Right forelimb (tissue), 1 donor: ENCODE data around the gene CADPS2.
"Not testable (repeated sequence)": the region's sequence is repeated elsewhere in the genome, so short reads cannot be mapped to it uniquely, and the experiment has no call there.

Experiments
- DNase-seq: peaks from one replicate; pipeline ENCODE4 v3.0.0-alpha.2; 2018

The CADPS2 gene

DNA sequence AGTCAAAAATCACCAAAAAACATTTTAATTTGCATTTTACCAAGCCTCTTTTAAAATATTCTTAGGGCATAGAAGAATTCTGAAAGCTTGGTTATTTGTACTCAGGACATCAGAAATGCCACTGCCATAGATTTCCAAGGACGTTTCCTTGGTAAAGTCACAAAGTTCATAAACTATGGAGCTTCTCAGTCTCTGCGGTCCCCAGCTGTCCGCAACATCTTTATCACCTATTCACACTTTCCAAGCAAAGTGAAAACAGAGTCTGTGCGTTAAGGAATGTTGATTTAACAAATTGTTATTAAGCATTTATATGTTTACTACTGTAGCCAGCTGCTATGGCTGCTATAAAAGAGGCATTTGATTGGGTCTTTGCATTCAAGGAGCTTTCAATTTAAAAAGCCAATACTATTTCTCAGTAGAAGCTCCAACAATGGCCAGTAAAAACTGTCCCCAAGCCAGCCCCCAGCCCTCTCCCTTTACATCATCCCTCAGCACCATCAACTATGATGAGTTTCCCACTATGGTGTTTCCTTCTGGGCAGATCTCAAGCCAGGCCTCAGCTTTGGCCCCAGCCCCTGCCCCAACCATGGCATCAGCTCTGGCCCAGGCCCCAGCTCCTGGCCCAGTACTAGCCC lies 36.8 kb downstream of the CADPS2 start:
- DNase-seq, result no peak

DNA sequence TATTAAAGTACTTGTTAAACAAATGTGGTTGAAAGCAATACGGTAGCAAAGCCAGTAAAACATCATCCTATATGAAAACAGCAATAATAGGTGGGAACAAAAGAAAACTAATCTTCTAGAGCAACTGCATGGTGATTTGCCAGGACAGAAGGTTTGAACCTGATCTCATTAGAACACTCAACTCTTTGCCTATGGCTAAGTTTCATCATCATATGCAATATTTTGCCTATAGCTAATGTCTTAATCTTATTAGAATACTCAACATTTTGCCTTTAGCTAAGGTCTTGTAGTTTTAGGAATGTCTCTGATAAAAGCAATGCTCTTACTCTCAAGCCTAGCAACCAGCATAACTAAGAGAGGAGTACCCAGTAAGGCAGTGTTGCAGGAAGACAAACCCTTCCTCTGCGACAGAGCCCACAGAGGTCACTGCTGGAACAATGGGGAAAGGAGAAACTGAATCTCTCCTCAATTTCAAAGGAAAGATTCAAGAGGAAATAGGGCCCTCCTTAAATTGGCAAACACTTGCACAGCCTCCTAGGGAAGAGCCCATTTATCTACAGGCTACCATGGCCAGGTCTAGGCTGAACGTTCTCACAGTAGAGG lies 38.3 kb downstream of the CADPS2 start:
- DNase-seq, result no peak

DNA sequence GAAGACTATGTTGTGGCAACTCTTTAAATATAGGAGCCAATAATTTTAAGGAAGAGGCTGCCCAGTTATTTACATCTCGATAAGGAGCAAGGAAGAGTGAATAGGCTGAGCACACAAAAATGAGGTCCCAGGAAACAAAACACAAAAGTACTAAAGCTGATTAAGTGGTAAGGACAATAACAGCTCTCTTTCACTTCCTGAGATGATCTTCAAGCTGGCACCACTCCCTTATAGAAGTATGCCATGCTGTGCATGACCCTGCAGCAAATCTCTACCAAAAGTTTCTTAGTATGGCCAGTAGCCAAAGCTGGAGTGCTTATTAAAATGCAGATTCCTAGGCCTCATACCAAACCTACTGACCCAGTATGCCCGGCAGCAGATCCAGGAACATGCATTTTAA lies 39.7 kb downstream of the CADPS2 start:
- DNase-seq, result no peak

DNA sequence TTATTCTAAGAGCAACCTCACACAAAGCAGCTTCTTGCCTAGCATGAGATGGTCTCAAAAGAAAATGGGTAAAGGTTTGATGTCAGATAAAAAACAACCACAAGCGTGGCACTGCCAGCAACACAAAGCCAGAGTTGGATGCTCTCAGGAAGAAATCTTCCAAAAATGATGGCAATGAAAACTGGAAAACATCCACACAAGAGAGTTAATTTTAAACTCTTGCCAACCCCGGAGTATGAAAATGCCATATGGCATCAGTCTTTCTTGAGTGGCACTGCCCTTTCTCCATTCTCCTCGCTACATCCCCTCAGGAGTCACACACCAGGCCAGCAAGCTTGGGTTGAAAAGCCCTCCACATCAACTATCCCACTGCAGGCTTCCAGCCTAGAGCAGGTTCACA lies 41.0 kb downstream of the CADPS2 start:
- no peak for DNase-seq

DNA sequence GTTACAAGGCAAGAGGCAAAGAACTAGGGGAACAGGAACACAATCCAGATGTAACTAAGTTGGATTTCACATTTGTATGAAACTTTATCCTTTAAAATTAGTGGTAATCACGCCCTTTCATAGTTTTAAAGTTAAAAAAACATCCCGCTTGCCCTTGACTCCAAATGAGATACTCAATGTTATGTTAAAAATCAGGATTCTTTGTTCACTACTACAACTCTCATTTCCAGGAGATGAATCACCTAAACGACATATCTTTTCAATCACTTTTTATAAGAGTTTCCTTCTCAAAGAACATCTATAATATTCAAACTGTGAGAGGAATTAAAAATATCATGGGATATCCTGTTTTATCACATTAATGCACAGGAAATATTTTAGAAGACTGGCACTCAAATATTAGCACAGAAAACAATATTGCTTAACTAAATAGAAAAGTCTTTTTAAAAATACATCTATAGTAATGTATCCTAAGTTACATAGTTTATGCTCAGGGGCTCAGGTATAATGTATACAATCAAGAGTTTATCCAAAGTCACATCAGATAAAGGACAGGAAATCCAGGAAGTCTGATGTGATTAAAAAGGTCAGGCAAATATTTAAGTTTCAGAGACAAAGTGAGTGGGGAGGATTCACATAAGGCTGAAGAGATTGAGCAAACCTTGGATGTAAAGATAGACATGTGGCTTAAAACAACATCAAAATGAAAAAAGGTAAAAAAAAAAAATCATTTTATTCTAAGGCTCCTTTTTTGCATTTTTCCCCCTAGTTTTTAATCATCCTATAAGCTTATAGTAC lies 41.9 kb downstream of the CADPS2 start:
- no peak for DNase-seq

DNA sequence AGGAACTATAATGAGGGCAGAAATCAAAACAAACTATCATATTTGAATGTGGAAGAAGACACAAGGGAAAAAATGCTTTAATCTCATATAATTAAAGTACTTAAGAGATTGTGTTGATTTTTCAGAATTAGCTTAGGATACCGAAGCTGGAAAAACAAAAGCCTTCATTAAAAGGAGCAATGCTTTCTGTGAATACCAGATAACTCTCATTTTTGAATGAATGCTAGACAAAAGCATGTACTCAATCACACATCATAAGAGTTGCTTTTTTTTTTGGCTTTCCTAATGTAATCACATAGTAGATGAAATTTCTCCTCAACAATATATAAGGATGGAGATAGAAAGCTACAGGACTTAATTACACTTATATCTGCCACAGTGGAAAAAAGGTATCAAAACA lies 43.3 kb downstream of the CADPS2 start:
- no peak for DNase-seq

DNA sequence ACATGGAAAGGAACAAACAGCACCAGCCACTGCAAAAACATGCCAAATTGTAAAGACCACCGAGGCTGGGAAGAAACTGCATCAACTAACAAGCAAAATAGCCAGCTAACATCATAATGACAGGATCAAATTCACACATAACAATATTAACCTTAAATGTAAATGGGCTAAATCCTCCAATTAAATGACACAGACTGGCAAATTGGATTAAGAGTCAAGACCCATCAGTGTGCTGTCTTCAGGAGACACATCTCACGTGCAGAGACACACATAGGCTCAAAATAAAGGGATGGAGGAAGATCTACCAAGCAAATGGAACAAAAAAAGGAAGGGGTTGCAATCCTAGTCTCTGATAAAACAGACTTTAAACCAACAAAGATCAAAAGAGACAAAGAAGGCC lies 50.0 kb downstream of the CADPS2 start:
- not testable (repeated sequence) for DNase-seq

DNA sequence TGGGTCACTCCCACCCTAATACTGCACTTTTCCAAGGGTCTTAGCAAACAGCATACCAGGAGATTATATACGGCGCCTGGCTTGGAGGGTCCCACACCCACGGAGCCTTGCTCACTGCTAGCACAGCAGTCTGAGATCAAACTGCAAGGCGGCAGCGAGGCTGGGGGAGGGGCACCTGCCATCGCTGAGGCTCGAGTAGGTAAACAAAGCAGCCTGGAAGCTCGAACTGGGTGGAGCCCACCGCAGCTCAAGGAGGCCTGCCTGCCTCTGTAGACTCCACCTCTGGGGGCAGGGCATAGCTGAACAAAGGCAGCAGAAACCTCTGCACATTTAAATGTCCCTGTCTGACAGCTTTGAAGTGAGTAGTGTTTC lies 51.7 kb downstream of the CADPS2 start:
- not testable (repeated sequence) for DNase-seq

DNA sequence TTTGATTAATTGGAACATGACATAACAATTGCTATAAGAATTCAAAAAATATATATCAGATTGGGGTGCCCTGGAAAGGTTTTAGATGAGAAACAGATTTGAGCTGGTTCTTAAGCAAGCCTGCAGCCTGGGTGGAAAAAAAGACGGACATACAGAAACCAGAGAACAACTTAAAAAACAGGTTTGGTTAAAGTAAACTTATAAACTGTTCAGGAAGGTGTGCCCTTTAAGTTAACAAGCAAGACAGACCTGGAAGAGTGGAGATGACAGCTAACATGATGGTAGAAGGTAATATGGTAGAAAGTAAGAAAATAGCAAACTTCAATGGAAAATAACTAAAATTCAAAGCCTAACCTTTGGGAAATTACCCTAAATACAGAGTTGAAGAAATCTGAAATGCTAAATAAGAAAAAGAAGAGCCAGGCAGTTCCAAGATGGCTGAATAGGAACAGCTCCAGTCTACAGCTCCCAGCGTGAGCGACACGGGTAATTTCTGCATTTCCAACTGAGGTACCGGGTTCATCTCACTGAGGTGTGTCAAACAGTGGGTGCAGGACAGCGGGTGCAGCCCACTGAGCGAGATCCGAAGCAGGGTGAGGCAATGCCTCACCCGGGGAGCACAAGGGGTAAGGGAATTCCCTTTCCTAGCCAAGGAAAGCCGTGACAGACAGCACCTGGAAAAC lies 52.2 kb downstream of the CADPS2 start:
- no peak for DNase-seq

DNA sequence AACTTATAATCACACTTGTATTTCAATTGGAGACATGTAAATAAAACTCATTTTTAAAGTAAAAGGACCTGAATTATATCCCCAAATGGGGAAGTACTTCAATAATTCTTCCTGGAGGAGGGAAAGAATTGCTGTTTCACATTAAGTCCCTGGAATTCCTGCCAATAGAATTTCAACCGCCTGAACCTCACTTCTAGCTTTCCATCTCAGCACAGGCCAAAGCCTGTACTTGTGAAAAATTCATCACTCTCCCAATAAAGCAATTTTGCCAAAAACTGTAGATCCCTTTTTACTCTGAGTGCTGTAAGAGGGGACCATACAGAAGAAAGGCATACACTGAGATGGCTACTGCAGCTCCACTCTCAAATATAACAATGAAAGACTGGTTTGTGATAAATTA lies 54.8 kb downstream of the CADPS2 start:
- DNase-seq, result no peak

DNA sequence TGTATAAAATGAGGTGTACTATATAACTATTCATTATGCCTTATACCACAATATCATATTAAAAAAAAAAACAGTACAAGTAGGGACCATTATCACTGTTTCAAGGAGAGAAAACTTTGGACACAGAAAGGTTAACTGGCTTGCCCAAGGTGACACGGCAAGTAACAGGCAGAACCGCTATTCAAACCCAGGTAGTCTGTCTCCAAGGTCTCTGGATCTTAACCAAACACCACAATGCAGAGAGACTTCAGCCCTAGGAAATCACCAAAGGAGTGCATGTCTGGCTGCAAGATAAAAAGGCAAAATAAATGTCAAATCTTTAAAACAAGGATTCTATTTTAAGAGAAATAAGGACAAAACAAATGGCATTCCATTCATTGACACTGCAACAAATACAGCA lies 56.3 kb downstream of the CADPS2 start:
- DNase-seq, result no peak

DNA sequence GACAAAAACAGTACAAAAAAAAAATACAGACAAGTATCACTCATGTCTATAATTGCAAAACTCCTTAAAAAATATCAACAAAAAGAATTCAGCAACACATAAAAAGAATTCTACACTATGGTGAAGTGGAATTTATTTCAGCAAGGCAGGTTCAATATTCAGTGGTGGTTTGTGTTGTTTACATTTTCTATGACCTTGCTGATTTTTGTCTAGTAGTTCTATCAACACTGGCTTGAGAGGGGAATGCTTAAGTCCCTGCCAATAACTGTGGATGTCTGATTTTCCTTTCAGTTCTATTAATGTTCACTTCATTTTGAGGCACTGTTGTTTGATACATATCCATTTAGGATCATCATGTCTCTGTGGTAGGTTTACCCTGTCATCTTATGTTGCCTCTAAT lies 58.5 kb downstream of the CADPS2 start:
- no peak for DNase-seq

DNA sequence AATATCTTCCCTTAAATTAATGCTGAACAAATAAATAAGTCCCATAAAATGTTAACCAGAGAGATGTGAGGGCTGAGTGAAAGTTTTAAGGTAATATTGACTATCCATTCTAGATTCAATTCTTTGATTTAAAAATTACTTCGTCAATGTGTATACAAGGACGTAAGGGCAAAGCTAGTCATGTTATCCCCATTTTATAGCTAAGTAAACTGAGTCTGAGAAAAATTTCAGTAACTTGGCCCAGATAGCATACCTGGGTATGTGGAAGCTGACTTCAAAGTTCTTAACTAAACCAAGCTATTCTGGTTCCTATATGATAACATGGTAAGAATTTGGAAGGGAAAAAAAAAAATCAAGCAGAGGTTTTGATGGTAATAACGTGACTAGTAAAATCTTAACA lies 72.4 kb downstream of the CADPS2 start:
- DNase-seq, result no peak

DNA sequence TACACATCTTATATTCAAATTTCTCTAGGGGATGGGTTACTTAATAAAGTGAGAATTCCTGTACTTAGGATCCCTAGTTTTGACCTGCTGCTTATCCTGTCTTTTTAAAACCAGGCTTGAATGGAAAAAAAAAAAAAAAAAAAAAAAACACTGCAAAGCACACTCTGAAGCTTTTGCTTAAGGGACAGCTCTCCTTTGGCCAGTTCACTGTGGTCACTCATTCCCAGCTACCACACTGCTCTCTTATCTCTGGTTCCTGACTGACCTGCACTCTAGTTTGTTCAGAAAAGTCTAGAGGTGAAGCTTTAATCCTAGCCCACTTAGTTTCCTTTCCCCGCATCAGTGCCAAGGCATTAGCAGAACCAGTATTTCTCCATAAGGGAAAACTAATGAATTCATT lies 82.4 kb downstream of the CADPS2 start:
- no peak for DNase-seq

DNA sequence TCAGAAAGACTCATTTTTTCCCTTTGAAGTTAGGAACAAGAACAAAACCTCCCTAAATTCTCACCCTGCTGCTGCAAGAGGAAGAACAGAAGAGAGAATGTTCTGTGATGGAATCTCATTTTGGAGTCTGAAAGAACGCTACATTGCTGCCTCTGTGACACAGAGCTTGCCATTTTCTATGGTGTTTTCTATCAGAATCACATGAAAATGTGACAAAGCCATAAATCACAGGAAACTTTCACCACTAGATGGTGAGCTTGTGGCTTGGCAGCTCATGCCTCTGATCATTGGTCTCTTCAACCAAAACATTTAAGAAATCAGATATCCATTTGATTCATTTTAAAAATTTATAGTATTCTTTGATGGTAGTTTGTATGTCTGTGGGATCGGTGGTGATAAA lies 82.9 kb downstream of the CADPS2 start:
- DNase-seq, result no peak

DNA sequence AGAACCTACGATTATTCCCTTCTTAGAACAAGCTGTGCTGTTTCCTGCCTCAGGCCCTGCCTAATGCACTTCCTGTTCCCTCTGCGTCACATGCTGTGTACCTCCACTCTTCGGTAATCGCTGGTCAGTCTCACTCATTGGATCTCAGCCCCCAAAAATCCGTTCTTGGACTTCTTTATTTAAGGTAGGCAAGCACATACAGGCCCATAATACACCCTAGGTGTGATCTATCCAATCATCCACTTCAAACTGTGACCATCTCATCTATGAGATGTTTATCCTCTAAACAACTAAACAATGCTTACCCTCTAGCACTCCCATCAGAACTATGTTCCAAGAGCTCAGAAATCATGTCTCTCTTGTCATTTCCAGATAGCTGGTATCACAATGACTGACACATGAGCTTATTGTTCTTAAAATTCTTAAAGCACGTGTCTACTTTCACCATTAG lies 83.9 kb downstream of the CADPS2 start:
- no peak for DNase-seq

DNA sequence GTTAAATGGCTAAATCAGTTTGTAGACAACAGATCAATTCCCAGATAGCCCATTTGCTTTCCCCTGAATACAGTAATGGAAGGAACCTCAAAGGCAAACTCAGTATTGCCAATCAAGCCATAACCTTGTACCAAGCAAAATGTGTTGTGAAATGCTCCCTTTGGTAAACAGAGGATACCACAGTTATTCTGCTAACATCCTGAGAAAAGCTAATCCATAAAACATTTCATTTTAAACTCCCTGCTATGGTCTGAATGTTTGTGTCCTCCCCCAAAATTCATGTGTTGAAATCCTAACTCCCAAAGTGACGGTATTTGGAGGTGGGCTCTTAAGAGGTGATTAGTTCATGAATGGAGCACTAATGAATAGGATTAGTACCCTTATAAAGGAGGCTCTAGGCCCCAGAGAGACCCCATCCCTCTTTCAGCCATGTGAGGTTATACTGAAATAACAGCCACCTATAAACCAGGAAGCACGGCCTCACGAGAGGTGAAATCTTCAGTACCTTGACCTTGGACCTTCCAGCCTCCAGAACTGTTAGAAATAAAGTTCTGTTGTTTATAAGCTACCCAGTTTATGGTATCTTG lies 94.2 kb downstream of the CADPS2 start:
- DNase-seq, result no peak

DNA sequence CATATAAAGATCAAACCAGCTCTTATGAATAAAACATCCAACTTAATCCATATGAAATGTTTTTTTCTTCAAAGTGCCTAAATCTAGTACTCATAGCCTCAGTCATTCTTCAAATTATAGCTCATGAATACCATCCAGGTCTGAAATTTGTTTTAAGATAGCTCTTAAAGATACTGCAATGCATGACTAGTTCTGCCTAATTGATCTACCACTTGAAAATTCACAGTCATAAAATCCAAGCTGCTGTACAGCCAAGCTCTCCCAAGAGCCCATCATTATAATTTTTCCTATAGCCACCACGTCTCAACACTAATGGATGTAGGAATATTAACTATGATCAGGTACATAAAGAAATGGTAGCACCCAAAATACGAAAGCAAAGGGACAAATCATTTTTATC lies 95.7 kb downstream of the CADPS2 start:
- no peak for DNase-seq

DNA sequence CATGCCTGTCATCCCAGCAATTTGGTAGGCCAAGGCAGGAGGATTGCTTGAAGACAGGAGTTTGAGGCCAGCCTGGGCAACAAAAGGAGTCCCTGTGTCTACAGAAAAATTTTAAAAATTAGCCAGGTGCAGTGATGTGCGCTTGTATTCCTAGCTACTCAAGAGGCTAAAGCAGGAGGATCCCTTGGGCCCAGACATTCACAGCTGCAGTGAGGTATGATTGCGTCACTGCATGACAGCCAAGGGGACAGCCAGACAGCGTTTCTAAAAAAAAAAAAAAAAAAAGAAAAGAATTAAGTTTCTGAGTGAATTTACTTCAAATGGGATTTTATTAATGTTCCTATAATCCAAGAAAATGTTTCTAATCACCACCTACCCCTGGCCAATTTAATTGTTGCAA lies 96.1 kb downstream of the CADPS2 start:
- DNase-seq, result no peak

DNA sequence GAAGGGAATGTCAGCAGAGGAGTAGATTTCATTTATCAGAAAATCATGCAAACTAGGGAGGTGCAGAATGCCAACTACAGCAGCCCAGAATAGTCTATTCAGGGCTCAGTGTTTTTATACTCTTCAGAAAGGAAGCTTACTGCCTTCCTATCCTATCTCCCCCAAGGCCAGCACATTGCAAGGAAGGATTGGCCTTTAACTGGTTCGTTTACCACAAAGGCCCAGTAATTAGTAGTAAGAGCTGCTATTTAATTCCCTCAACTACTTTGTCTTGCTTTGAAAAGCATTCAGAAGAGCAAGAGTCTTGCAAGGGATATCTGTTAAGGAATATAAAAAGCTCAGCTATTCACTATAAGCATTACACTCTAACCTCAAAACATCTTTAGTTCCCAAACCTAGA lies 97.1 kb downstream of the CADPS2 start:
- DNase-seq, result no peak

DNA sequence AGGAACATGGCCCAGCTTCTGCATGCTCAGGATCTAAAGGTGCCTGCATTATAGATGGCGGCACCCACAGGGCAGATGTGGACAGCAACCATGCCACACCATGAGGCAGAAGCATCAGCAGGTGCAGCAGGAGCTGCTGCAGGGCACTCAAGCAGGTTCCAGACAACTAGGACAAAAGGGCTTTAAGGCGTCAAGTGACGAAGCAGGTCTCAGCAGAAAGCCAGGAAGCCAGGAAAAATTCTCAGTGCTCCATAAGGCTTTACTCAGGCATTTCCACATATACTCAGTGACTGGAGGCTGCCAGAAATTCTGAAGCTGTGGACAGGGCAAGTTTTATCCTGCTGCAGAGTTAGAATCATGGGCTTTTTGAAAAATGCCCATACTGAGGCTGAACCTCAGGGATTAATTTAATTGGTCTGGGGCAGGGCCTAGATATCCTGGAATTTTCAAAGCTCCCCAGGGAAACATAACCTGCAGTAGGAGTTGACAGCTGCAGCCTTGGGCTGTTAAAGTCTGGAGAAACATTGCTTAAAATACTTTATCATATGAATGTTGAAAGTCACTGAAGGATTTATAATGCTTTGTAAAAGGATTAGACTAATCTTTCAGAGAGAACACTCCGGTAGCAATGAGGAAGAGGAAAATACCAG lies 115.4 kb downstream of the CADPS2 start:
- DNase-seq, result no peak

DNA sequence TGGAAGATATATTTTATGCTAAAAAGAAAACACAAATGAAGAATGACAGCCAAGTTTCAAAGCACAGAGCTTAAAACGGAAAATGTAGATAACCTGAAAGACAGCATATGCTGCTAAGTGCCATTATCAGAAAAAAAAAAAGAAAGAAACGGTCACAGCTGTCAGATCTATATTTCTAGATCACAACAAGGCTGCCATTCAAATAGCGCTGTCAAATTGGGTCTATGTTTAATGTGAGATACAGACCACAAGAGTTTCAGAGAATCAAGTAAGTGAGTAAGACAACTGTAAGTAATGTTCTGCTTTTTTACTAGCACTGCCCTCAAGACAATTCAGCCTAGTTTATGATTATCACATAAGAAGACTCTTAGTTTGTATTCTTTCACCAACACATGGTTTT lies 117.4 kb downstream of the CADPS2 start:
- DNase-seq, result no peak

DNA sequence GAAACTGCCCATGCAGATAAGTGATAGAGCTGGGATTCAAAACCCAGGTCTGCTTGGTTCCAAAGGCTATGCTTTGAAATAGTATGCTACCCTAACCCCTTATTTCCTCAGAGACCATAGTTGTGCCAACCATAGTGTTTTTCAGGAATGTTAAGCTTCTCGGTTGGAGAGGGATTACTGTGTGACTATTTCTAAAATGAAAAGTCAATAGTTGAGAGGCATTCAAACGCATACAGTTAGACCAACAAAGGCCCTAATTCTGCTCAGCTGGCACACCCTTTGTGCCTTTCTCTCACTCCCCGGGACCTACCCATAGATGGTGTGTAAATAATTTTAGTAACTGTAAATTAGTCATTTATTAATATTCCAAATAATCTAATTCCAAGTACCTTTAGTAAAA lies 118.9 kb downstream of the CADPS2 start:
- DNase-seq, result no peak
